Upper lobe of left lung (tissue), 6 donors: ENCODE measurements around the gene UBC. TPM values are rescaled to one million over a fixed set of nuclear protein-coding genes. Genes with fewer than 3 reads are reported as not detected.

ENCODE experiments used
- ATAC-seq, 2 donors: fragments of 200-7000 bp; cut with Tn5 transposase; one replicate each; pipeline ENCODE4 v1.9.1; 2022; ENCODE audit warnings: mild to moderate bottlenecking in 2 of 2, moderate library complexity in 2 of 2; ENCODE audit not compliant: low FRiP score in 2 of 2
- DNase-seq, 2 donors: peaks; one replicate each; pipeline ENCODE4 v3.0.0-alpha.2; 2019 to 2020
- H3K27ac ChIP-seq, 4 donors: fragments of 200-600 bp; sonication (generic); one replicate each; pipeline ENCODE4 v1.5.1; 2016 to 2019
- H3K27me3 ChIP-seq, 4 donors: fragments of 200-600 bp; sonication (generic); one replicate each; pipeline ENCODE4 v1.5.1; 2017 to 2019
- H3K36me3 ChIP-seq, 4 donors: fragments of 200-600 bp; sonication (generic); one replicate each; pipeline ENCODE4 v1.5.1; 2016 to 2019
- H3K4me1 ChIP-seq, 4 donors: fragments of 200-600 bp; sonication (generic); one replicate each; pipeline ENCODE4 v1.5.1; 2018 to 2019
- H3K4me3 ChIP-seq, 4 donors: fragments of 200-600 bp; sonication (generic); one replicate each; pipeline ENCODE4 v1.5.1; 2017 to 2019; ENCODE audit warnings: mild to moderate bottlenecking in 2 of 4, moderate library complexity in 1 of 4
- H3K9me3 ChIP-seq, 4 donors: fragments of 200-600 bp; sonication (generic); one replicate each; pipeline ENCODE4 v1.5.1; 2018 to 2019
- EP300 ChIP-seq, 4 donors: sonication (generic); formaldehyde crosslinking; IDR thresholded peaks; one replicate each; pipeline ENCODE4 v1.5.1; 2017; ENCODE audit warnings: antibody characterized with exemption in 4 of 4, control low read depth in 2 of 4
- POLR2A ChIP-seq, 4 donors: fragments of 450-650 bp; IDR thresholded peaks; one replicate each; pipeline ENCODE4 v1.5.1; 2016 to 2017; ENCODE audit warnings: antibody characterized with exemption in 4 of 4, mild to moderate bottlenecking in 2 of 4
- POLR2AphosphoS5 ChIP-seq, 2 donors: sonication (generic); formaldehyde crosslinking; IDR thresholded peaks; one replicate each; pipeline ENCODE4 v1.5.1; 2017; ENCODE audit warnings: antibody characterized with exemption in 2 of 2
- WGBS, 2 donors: methylation state at CpG; one replicate each; pipeline ENCODE4 v1.1.5; 2017 to 2018; 5-methylcytosine and 5-hydroxymethylcytosine counted together
- total RNA-seq, 6 donors: library from RNA; depleted of rRNA in 4 of 6; stranded (reverse); fragments of >200 nt in 4 of 6; gene quantifications; one replicate each; pipeline versions ENCODE4 v1.1.0 to v1.2.1, GENCODE V29; 2016 to 2021
- TF ChIP-seq, protein P1 (sequence below), 6 experiments: fragments of 450-650 bp in 4 of 6; fragments of 200-600 bp in 2 of 6; sonication (generic) in 2 of 6; IDR thresholded peaks; one replicate each; pipeline ENCODE4 v1.5.1; 2016 to 2019; ENCODE audit warnings: antibody characterized with exemption in 6 of 6
- donor health status: DM: no; HTN: no; CAD: no; lungs with moderate emphysema.
- donor health status: DM: no; HTN: yes; CAD: no; lungs with severe emphysema.

The UBC gene
- total RNA-seq, 6 donors from 2014 or later = 649 to 1,729 (median 1,078) TPM

DNA sequence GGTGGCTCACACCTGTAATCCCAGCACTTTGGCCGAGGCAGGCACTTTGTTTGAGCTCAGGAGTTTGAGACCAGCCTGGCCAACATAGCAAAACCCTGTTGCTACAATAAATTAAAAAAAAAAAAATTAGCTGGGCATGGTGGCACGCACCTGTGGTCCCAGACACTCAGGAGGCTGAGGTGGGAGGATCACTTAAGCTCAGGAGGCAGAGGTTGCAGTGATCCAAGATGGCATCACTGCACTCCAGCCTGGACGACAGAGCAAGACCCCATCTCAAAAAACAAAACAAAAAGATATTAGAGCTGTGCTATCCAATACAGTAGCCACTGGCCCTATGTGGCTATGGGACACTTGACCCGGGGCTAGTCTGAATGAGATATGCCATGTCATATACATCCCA is 43.9 kb downstream of the UBC start:
- Histone ChIP-seq H3K27ac (no peak overlapping the region), H3K9me3 (no peaks in the 10 kb centered on the region), H3K4me1 (peaks cover 8 to 28% (median 10%) of the 10 kb centered on the region in 4 donors), H3K4me3 (no peak overlapping the region), H3K27me3 (no peaks in the 10 kb centered on the region), H3K36me3 (no peaks in the 10 kb centered on the region)
- WGBS, 2 donors = 87 to 92% methylated on average over 4 of the region's 4 CpGs
- DNase-seq (no peak), ATAC-seq (no peak)
- TF ChIP-seq, protein P1, sequence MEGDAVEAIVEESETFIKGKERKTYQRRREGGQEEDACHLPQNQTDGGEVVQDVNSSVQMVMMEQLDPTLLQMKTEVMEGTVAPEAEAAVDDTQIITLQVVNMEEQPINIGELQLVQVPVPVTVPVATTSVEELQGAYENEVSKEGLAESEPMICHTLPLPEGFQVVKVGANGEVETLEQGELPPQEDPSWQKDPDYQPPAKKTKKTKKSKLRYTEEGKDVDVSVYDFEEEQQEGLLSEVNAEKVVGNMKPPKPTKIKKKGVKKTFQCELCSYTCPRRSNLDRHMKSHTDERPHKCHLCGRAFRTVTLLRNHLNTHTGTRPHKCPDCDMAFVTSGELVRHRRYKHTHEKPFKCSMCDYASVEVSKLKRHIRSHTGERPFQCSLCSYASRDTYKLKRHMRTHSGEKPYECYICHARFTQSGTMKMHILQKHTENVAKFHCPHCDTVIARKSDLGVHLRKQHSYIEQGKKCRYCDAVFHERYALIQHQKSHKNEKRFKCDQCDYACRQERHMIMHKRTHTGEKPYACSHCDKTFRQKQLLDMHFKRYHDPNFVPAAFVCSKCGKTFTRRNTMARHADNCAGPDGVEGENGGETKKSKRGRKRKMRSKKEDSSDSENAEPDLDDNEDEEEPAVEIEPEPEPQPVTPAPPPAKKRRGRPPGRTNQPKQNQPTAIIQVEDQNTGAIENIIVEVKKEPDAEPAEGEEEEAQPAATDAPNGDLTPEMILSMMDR (IDR thresholded peaks at IDR 0.05) = no peak

DNA sequence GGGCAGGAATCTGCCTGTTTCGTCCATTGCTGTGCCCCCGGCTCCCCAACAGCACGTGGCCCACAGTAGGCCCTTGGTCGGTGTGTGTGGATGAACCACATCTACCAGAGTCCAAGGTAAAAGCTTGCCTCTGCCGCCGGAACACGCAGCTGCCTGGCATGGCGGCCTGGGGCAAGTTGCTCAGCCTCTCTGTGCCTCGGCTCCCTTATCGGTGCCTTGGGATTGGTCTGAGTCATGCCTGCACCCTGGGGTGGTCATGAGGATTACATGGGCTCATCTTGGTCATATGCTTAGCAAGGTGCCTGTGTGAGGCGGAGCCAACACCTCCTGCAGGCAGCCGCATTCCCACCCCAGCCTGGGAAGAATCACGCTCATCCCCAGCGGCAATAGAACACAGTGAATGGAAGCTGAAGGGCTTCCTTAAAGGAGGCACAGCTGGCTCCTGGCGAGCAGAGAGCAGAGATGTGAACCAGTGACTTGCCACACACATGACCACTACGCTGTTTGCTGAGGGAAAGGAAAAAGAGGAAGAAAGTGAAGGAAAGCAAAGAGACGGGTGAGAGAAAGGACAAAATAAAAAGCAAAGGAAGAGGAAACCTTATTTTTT is 45.3 kb downstream of the UBC start:
- Histone ChIP-seq H3K36me3 (no peaks in the 10 kb centered on the region), H3K4me1 (peaks cover 8 to 34% (median 16%) of the 10 kb centered on the region in 4 donors), H3K4me3 (peak overlapping the region in 3 of 4 donors; percentile 8 to 28 (median 15)), H3K27ac (peak overlapping the region; percentile 61 to 73 (median 70)), H3K9me3 (no peaks in the 10 kb centered on the region), H3K27me3 (no peaks in the 10 kb centered on the region)
- DNase-seq (peak; percentile 60 to 62), ATAC-seq (peak; percentile 58 to 79)
- peak in 1 of 4 donors; percentile 68 for TF ChIP-seq POLR2A (IDR thresholded peaks at IDR 0.05)
- TF ChIP-seq, protein P1 (IDR thresholded peaks at IDR 0.05) = peak in 1 of 6 experiments; percentile 10
- TF ChIP-seq POLR2AphosphoS5 (IDR thresholded peaks at IDR 0.05) = no peak
- WGBS, 2 donors = 40 to 56% methylated on average over 14 to 15 of the region's 17 CpGs

DNA sequence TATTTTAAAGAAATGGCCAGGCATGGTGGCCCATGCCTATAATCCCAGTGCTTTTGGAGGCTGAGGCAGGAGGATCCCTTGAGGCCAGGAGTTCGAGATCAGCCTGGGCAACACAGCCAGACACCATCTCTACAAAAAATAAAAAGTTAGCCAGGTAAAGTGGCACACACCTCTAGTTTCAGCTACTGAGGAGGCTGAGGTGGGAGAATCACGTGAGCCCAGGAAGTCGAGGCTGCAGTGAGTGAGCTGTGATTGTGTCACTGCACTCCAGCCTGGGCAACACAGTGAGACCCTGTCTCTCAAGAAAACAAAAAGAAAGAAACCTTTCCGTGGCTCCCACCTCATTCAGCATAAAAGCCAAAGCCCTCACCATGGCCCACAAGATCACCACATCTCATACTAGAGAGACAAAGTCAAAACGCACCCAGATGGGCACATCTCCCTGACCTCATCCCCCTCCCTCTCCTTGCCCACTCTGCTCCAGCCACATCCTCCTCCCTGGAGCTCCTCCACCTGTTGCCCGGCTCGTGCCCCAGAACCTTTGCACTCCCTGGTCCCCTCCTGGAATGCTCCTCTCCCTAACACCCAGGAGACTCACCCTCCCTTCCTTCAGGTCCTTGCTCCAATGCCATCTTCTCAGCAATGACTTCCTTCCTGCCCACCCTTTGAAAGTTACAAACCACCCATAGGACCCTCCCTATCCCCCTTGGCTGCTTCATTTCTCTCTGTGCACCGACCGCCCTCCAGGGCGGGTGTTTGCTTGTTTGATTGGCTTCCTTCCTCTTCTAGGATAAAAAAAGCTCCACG is 46.0 kb downstream of the UBC start:
- peak overlapping the region; percentile 61 to 73 (median 70) for H3K27ac ChIP-seq
- no peaks in the 10 kb centered on the region for H3K9me3 ChIP-seq
- TF ChIP-seq, protein P1 (IDR thresholded peaks at IDR 0.05) = no peak
- TF ChIP-seq POLR2AphosphoS5 (IDR thresholded peaks at IDR 0.05) = no peak
- TF ChIP-seq POLR2A (IDR thresholded peaks at IDR 0.05) = no peak
- TF ChIP-seq EP300 (IDR thresholded peaks at IDR 0.05) = no peak
- H3K4me1 ChIP-seq = peaks cover 8 to 40% (median 19%) of the 10 kb centered on the region in 4 donors
- no peak for DNase-seq
- H3K27me3 ChIP-seq = no peaks in the 10 kb centered on the region
- ATAC-seq = peak in 1 of 2 donors; percentile 25
- 46 to 64% methylated on average over 11 of the region's 11 CpGs for WGBS, 2 donors
- H3K4me3 ChIP-seq = peak overlapping the region in 3 of 4 donors; percentile 8 to 28 (median 15)
- H3K36me3 ChIP-seq = no peaks in the 10 kb centered on the region

DNA sequence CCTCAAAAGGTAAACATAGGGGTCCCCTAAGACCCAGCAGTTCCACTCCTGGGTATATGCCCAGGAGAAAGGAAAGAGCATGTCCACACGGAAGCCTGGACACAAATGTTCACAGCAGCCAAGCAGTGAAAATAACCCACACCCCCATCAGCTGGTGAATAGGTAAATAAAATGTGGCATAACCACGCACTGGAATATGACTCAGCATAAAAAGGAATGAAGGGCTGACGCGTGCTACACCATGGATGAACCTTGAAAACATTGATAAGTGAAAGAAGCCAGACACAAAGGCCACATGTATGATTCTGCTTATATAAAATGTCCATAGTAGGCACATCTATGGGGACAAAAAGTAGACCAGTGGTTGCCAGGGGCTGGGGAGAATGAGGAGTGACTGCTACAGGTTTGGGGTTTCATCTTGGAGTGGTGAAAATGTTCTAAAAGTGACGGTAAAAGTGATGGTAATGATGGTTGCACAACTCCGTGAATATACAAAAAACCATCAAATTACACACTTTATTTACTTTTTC is 47.0 kb downstream of the UBC start:
- 47 to 69% methylated on average over 6 of the region's 6 CpGs for WGBS, 2 donors
- ATAC-seq = no peak
- DNase-seq = no peak
- H3K9me3 ChIP-seq = no peaks in the 10 kb centered on the region
- TF ChIP-seq POLR2A (IDR thresholded peaks at IDR 0.05) = no peak
- TF ChIP-seq EP300 (IDR thresholded peaks at IDR 0.05) = no peak
- TF ChIP-seq, protein P1 (IDR thresholded peaks at IDR 0.05) = no peak
- no peak for TF ChIP-seq POLR2AphosphoS5 (IDR thresholded peaks at IDR 0.05)
- H3K27ac ChIP-seq = peak overlapping the region in 1 of 4 donors; percentile 32
- no peak overlapping the region for H3K4me3 ChIP-seq
- H3K4me1 ChIP-seq = peaks cover 15 to 50% (median 28%) of the 10 kb centered on the region in 4 donors
- H3K27me3 ChIP-seq = no peaks in the 10 kb centered on the region
- H3K36me3 ChIP-seq = no peaks in the 10 kb centered on the region
